Naive thymus-derived CD8-positive, alpha-beta T cell (primary cell): ENCODE results near the gene CYFIP1. TPM values are rescaled to one million over a fixed set of nuclear protein-coding genes. Genes with fewer than 3 reads are reported as not detected.

Experiments
- ATAC-seq, 2 donors: fragments of 150-1000 bp; cut with Tn5 transposase in 1 of 2; sonication (Bioruptor Pico), chemical (Tn5 transposase) in 1 of 2; 1 replicate in 1 of 2; 2 replicates in 1 of 2; pipeline ENCODE4 v1.10.0; 2021; ENCODE audit warnings: mild to moderate bottlenecking in 2 of 2, moderate library complexity in 2 of 2
- POLR2A ChIA-PET: fragments of 350-600 bp; sonication (Branson Sonifier 250); formaldehyde crosslinking; loops from one replicate; lab custom pipeline; 2021; ENCODE audit warnings: antibody characterized with exemption; lab: Charles Lee
- DNase-seq, 10 donors: peaks; one replicate each; pipeline versions ENCODE4 v3.0.0 to v3.0.0-alpha.2; 2020 to 2022
- H3K27ac Mint-ChIP-seq, 10 donors: one replicate each; pipeline ENCODE4 v1.8.0; 2020 to 2022; ENCODE audit warnings: mild to moderate bottlenecking in 10 of 10, mixed read lengths in 10 of 10, moderate library complexity in 4 of 10, inconsistent platforms in 1 of 10
- H3K27me3 Mint-ChIP-seq, 5 donors: one replicate each; pipeline ENCODE4 v1.8.0; 2021 to 2022; ENCODE audit warnings: mixed read lengths in 5 of 5
- H3K36me3 Mint-ChIP-seq, 3 donors: one replicate each; pipeline ENCODE4 v1.8.0; 2020 to 2022; ENCODE audit warnings: mixed read lengths in 3 of 3, mild to moderate bottlenecking in 2 of 3, inconsistent platforms in 1 of 3
- H3K4me1 Mint-ChIP-seq, 4 donors: one replicate each; pipeline ENCODE4 v1.8.0; 2021 to 2022; ENCODE audit warnings: mixed read lengths in 4 of 4
- H3K4me3 Mint-ChIP-seq, 10 donors: one replicate each; pipeline ENCODE4 v1.8.0; 2020 to 2022; ENCODE audit warnings: mild to moderate bottlenecking in 10 of 10, mixed read lengths in 10 of 10, moderate library complexity in 6 of 10, inconsistent platforms in 1 of 10
- H3K9me3 Mint-ChIP-seq, 9 donors: one replicate each; pipeline ENCODE4 v1.8.0; 2020 to 2022; ENCODE audit warnings: mixed read lengths in 9 of 9, mild to moderate bottlenecking in 3 of 9, inconsistent platforms in 1 of 9, moderate library complexity in 1 of 9
- polyA plus RNA-seq, 3 donors: library from polyadenylated mRNA; unstranded; fragments of 300-500 nt; fragmentation: Illumina TruSeq; gene quantifications; one replicate each; pipeline ENCODE4 v1.2.3, GENCODE V29; 2021
- total RNA-seq, 8 experiments: library from RNA in 2 of 8; stranded (reverse) in 2 of 8; gene quantifications; one replicate each; pipeline ENCODE4 v1.2.3 and lab custom pipeline; 2021 to 2026

Gene CYFIP1
- total and polyA plus RNA-seq, 5 experiments from 2014 or later: 0.34 to 4.1 (median 1.6) TPM

- Mint-ChIP-seq H3K4me1 (peaks cover 9 to 13% (median 11%) of the 10 kb centered on the region in 4 donors), H3K27ac (peak overlapping the region in 1 of 10 donors; percentile 19), H3K36me3 (no peaks in the 10 kb centered on the region), H3K27me3 (peaks cover 0 to 14% (median 2%) of the 10 kb centered on the region in 5 donors), H3K4me3 (no peak overlapping the region), H3K9me3 (no peaks in the 10 kb centered on the region)
- ATAC-seq (no peak), DNase-seq (no peak)
- POLR2A ChIA-PET: no interaction called here
Observed at GRCh38 chr15:22952796-22953579, 27.2 kb downstream of the CYFIP1 start.

- no peaks in the 10 kb centered on the region for H3K9me3 Mint-ChIP-seq
- no peak for ATAC-seq
- H3K4me3 Mint-ChIP-seq: no peak overlapping the region
- no peak overlapping the region for H3K27ac Mint-ChIP-seq
- peaks cover 2 to 27% (median 4%) of the 10 kb centered on the region in 5 donors for H3K27me3 Mint-ChIP-seq
- POLR2A ChIA-PET: no interaction called here
- no peaks in the 10 kb centered on the region for H3K36me3 Mint-ChIP-seq
- no peak for DNase-seq
- peaks cover 11 to 15% (median 12%) of the 10 kb centered on the region in 4 donors for H3K4me1 Mint-ChIP-seq
Observed at GRCh38 chr15:22951381-22952280, 28.5 kb downstream of the CYFIP1 start.

DNA sequence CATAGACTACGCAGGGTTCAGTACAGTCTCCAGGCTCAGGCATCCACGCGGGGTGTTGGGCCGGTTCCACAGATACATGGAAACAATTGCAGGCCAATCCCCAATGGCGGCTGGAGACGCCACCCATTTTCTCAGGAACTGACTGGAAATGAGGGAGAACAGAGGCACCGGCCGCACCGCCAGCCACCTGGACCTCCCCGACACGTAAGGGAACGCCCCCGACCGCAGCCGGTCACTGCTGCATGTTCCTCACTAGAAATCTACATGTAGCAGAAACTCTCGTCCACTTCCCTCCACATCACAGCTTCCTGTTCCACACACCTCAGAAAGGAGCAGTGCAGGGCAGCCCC, 29.2 kb downstream of the CYFIP1 start:
- POLR2A ChIA-PET: no interaction called here
- Mint-ChIP-seq H3K9me3 (no peaks in the 10 kb centered on the region), H3K27me3 (peaks cover 3 to 33% (median 4%) of the 10 kb centered on the region in 5 donors), H3K27ac (no peak overlapping the region), H3K36me3 (no peaks in the 10 kb centered on the region), H3K4me3 (no peak overlapping the region), H3K4me1 (peaks cover 11 to 15% (median 12%) of the 10 kb centered on the region in 4 donors)
- DNase-seq: no peak
- no peak for ATAC-seq

GRCh38 chr15:22950256-22950990, 29.7 kb downstream of the CYFIP1 start:
- H3K36me3 Mint-ChIP-seq: no peaks in the 10 kb centered on the region

GRCh38 chr15:22949074-22949547, 31.1 kb downstream of the CYFIP1 start:
- peaks cover 11 to 15% (median 12%) of the 10 kb centered on the region in 4 donors for H3K4me1 Mint-ChIP-seq
- peaks cover 3 to 33% (median 4%) of the 10 kb centered on the region in 5 donors for H3K27me3 Mint-ChIP-seq
- H3K9me3 Mint-ChIP-seq: no peaks in the 10 kb centered on the region
- H3K27ac Mint-ChIP-seq: peak overlapping the region in 3 of 10 donors; percentile 7 to 55 (median 41)
- DNase-seq (peak in 3 of 10 donors; percentile 10 to 26 (median 16)), ATAC-seq (peak in 1 of 2 donors; percentile 83)
- POLR2A ChIA-PET: no interaction called here
- no peaks in the 10 kb centered on the region for H3K36me3 Mint-ChIP-seq
- H3K4me3 Mint-ChIP-seq: peak overlapping the region in 9 of 10 donors; percentile 3 to 87 (median 73)

More at GRCh38 chr15:22950256-22950990, 29.7 kb downstream of the CYFIP1 start:
- no peak overlapping the region for H3K4me3 Mint-ChIP-seq
- peak overlapping the region in 1 of 10 donors; percentile 13 for H3K27ac Mint-ChIP-seq
- H3K27me3 Mint-ChIP-seq: peaks cover 3 to 33% (median 4%) of the 10 kb centered on the region in 5 donors
- POLR2A ChIA-PET: no interaction called here
- ATAC-seq (no peak), DNase-seq (no peak)
- no peaks in the 10 kb centered on the region for H3K9me3 Mint-ChIP-seq
- peaks cover 11 to 15% (median 12%) of the 10 kb centered on the region in 4 donors for H3K4me1 Mint-ChIP-seq

DNA sequence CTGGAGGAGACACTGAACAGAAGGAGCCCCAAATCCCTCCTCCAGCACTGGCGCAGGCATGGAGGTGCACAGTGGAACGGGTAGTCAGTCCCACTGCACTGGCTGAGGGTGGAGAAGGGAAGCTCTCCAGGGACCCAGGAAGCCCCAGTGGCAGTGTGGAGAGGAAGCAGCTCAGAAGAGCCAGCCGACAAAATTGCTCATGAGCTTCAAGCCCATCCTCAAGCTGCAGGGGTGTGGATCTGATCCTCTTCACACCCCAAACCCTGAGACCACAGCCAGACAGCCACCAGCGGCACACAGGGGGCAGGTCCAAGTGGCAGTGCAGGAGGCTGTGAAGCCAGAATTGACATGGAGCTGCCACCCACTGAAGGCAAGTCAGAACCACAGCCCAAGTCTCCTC, 32.1 kb downstream of the CYFIP1 start:
- POLR2A ChIA-PET: no interaction called here
- no peak for ATAC-seq
- H3K27me3 Mint-ChIP-seq: peaks cover 3 to 33% (median 4%) of the 10 kb centered on the region in 5 donors

GRCh38 chr15:22947101-22948000, 32.8 kb downstream of the CYFIP1 start:
- H3K36me3 Mint-ChIP-seq: peaks cover 0 to 2% (median 0%) of the 10 kb centered on the region in 3 donors
- no peak overlapping the region for H3K4me3 Mint-ChIP-seq
- ATAC-seq: no peak
- no peaks in the 10 kb centered on the region for H3K9me3 Mint-ChIP-seq
- H3K27ac Mint-ChIP-seq: peak overlapping the region in 1 of 10 donors; percentile 47
- POLR2A ChIA-PET: no interaction called here
- no peak for DNase-seq
- peaks cover 3 to 33% (median 4%) of the 10 kb centered on the region in 5 donors for H3K27me3 Mint-ChIP-seq
- peaks cover 11 to 15% (median 12%) of the 10 kb centered on the region in 4 donors for H3K4me1 Mint-ChIP-seq

More for the DNA sequence above, 32.1 kb downstream of the CYFIP1 start:
- H3K4me1 Mint-ChIP-seq: peaks cover 11 to 15% (median 12%) of the 10 kb centered on the region in 4 donors
- H3K27ac Mint-ChIP-seq: no peak overlapping the region
- H3K4me3 Mint-ChIP-seq: peak overlapping the region in 2 of 10 donors; percentile 61 to 87
- H3K9me3 Mint-ChIP-seq: no peaks in the 10 kb centered on the region
- no peak for DNase-seq
- peaks cover 0 to 2% (median 0%) of the 10 kb centered on the region in 3 donors for H3K36me3 Mint-ChIP-seq

- H3K27ac Mint-ChIP-seq: no peak overlapping the region
- H3K9me3 Mint-ChIP-seq: no peaks in the 10 kb centered on the region
- POLR2A ChIA-PET: no interaction called here
- ATAC-seq: no peak
- no peak overlapping the region for H3K4me3 Mint-ChIP-seq
- no peak for DNase-seq
- H3K36me3 Mint-ChIP-seq: peaks cover 0 to 2% (median 0%) of the 10 kb centered on the region in 3 donors
- peaks cover 11 to 13% (median 12%) of the 10 kb centered on the region in 4 donors for H3K4me1 Mint-ChIP-seq
- H3K27me3 Mint-ChIP-seq: peaks cover 2 to 33% (median 4%) of the 10 kb centered on the region in 5 donors
Observed at GRCh38 chr15:22945071-22945470, 35.1 kb downstream of the CYFIP1 start.

DNA sequence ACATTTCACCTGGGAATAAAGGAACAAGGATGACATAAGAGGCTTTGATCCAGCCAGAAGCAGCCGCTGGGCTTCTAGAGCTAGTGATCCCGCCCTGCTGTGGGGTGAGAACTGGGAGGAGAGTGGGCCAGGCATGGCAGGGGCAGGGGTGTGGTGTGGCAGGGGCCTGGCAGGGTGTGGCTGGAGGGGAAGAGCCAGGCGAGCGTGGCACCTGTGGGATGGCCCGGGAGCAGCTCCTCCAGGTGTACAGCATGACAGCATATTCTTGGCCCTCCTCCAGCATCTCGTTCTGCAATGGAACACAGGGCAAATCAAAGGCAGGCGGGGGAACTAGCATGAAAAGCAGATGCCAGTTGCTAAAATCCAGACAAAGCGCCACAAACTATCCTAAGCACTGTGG, 35.5 kb downstream of the CYFIP1 start:
- Mint-ChIP-seq H3K4me1 (peaks cover 11 to 13% (median 12%) of the 10 kb centered on the region in 4 donors), H3K4me3 (no peak overlapping the region), H3K27me3 (peaks cover 1 to 33% (median 4%) of the 10 kb centered on the region in 5 donors), H3K27ac (no peak overlapping the region), H3K36me3 (peaks cover 0 to 2% (median 0%) of the 10 kb centered on the region in 3 donors), H3K9me3 (no peaks in the 10 kb centered on the region)
- DNase-seq: no peak
- ATAC-seq: no peak
- POLR2A ChIA-PET: no interaction called here

GRCh38 chr15:22942877-22943276, 37.3 kb downstream of the CYFIP1 start:
- DNase-seq: no peak
- no peak for ATAC-seq
- Mint-ChIP-seq H3K9me3 (no peaks in the 10 kb centered on the region), H3K4me3 (no peak overlapping the region), H3K27ac (peak overlapping the region in 1 of 10 donors; percentile 38), H3K36me3 (peaks cover 0 to 2% (median 0%) of the 10 kb centered on the region in 3 donors), H3K27me3 (peaks cover 1 to 18% (median 4%) of the 10 kb centered on the region in 5 donors), H3K4me1 (peaks cover 0 to 3% (median 1%) of the 10 kb centered on the region in 4 donors)
- POLR2A ChIA-PET: interaction anchor here (0.6 kb wide), 1 partner anchor 157 kb away, joined by 3 read pairs; no protein-coding TSS in a partner anchor

- Mint-ChIP-seq H3K9me3 (no peaks in the 10 kb centered on the region), H3K36me3 (peaks cover 0 to 2% (median 0%) of the 10 kb centered on the region in 3 donors)
Observed at GRCh38 chr15:22942306-22942855, 37.8 kb downstream of the CYFIP1 start.

More at GRCh38 chr15:22942306-22942855, 37.8 kb downstream of the CYFIP1 start:
- Mint-ChIP-seq H3K27me3 (peaks cover 1 to 14% (median 4%) of the 10 kb centered on the region in 5 donors), H3K27ac (no peak overlapping the region), H3K4me3 (no peak overlapping the region), H3K4me1 (peaks cover 0 to 3% (median 0%) of the 10 kb centered on the region in 4 donors)
- ATAC-seq (no peak), DNase-seq (no peak)
- POLR2A ChIA-PET: interaction anchor here (0.6 kb wide), 1 partner anchor 157 kb away, joined by 3 read pairs; no protein-coding TSS in a partner anchor
